CD4-positive, alpha-beta T cell (primary cell): ENCODE measurements around the gene CHMP3. TPM values are rescaled to one million over a fixed set of nuclear protein-coding genes. Genes with fewer than 3 reads are reported as not detected.

Experiments used
- ATAC-seq: fragments of 200-7000 bp; cut with Tn5 transposase; one replicate; pipeline ENCODE4 v1.10.0; 2022; ENCODE audit warnings: mild to moderate bottlenecking; ENCODE audit not compliant: poor library complexity
- CTCF ChIA-PET: fragments of 350-600 bp; sonication (Branson Sonifier 250); formaldehyde crosslinking; loops from one replicate; lab custom pipeline; 2021; ENCODE audit warnings: antibody characterized with exemption, inconsistent platforms; lab: Charles Lee
- POLR2A ChIA-PET: fragments of 350-600 bp; sonication (Branson Sonifier 250); formaldehyde crosslinking; loops from one replicate; lab custom pipeline; 2021; ENCODE audit warnings: antibody characterized with exemption, inconsistent platforms; lab: Charles Lee
- DNase-seq, 14 experiments: peaks; one replicate each; pipeline ENCODE4 v3.0.0-alpha.2; 2013 to 2020; ENCODE audit warnings: mixed read lengths in 2 of 14
- H3K27ac ChIP-seq, 2 donors: one replicate each; pipeline versions ENCODE4 v1.5.1 to v1.7.0; 2013; ENCODE audit warnings: low read length in 2 of 2, low read depth in 1 of 2, mild to moderate bottlenecking in 1 of 2
- H3K27me3 ChIP-seq, 2 experiments: 1 replicate in 1 of 2; 2 replicates in 1 of 2; pipeline versions ENCODE4 v1.6.1 to v1.7.0; 2013; ENCODE audit warnings: low read length in 2 of 2, control low read depth in 1 of 2, mild to moderate bottlenecking in 1 of 2, moderate library complexity in 1 of 2; ENCODE audit not compliant: insufficient read depth in 2 of 2, control insufficient read depth in 1 of 2
- H3K36me3 ChIP-seq: one replicate; pipeline ENCODE4 v1.6.1; 2013; ENCODE audit warnings: low read length, control low read depth; ENCODE audit not compliant: insufficient read depth
- H3K4me1 ChIP-seq: one replicate; pipeline ENCODE4 v1.6.1; 2013; ENCODE audit warnings: low read length, control low read depth; ENCODE audit not compliant: insufficient read depth
- H3K4me3 ChIP-seq: one replicate; pipeline ENCODE4 v1.5.1; 2013; ENCODE audit warnings: mild to moderate bottlenecking, low read length, moderate library complexity
- H3K9me3 ChIP-seq, 2 experiments: 1 replicate in 1 of 2; 2 replicates in 1 of 2; pipeline versions ENCODE4 v1.6.1 to v1.7.0; 2013; ENCODE audit warnings: low read length in 2 of 2, mild to moderate bottlenecking in 2 of 2, control low read depth in 1 of 2, moderate library complexity in 1 of 2; ENCODE audit not compliant: control insufficient read depth in 1 of 2, insufficient read depth in 1 of 2
- H3K27ac Mint-ChIP-seq: one replicate; pipeline ENCODE4 v1.8.0; 2020; ENCODE audit warnings: mixed read lengths
- H3K27me3 Mint-ChIP-seq: one replicate; pipeline ENCODE4 v1.8.0; 2021; ENCODE audit warnings: mixed read lengths
- H3K36me3 Mint-ChIP-seq: one replicate; pipeline ENCODE4 v1.8.0; 2021; ENCODE audit warnings: low read depth, mixed read lengths
- H3K4me1 Mint-ChIP-seq: one replicate; pipeline ENCODE4 v1.8.0; 2021; ENCODE audit warnings: low read depth, mixed read lengths
- H3K4me3 Mint-ChIP-seq: one replicate; pipeline ENCODE4 v1.8.0; 2020; ENCODE audit warnings: mild to moderate bottlenecking, mixed read lengths
- H3K9me3 Mint-ChIP-seq: one replicate; pipeline ENCODE4 v1.8.0; 2020; ENCODE audit warnings: mixed read lengths
- CTCF ChIP-seq: fragments of 200-600 bp; IDR thresholded peaks from one replicate; pipeline ENCODE4 v1.8.0; 2022; ENCODE audit warnings: antibody characterized with exemption, mild to moderate bottlenecking
- intact Hi-C, 2 experiments: fragments of 100-400 bp; cut with DNase I in 1 of 2; cut with micrococcal nuclease in 1 of 2; formaldehyde crosslinking; loops; one replicate each; pipeline versions ENCODE4 v1.15.1 to v1.9.0; 2023 to 2025; cut with DNase I, micrococcal nuclease
- total RNA-seq, 174 experiments: library from RNA in 2 of 174; stranded (reverse) in 2 of 174; gene quantifications; one replicate each; pipeline ENCODE4 v1.2.3 and lab custom pipeline; 2021 to 2026

CHMP3 gene
- total RNA-seq, 2 experiments from 2014 or later = 61.7 to 65.3 TPM

- POLR2A ChIA-PET = interaction anchor here (0.6 to 4.9 kb wide), 11 partner anchors 9 to 247 kb away, joined by 3 to 66 read pairs (median 4); partner anchors contain the start of gene KDM3A
- Mint-ChIP-seq H3K27me3 (no peaks in the 10 kb centered on the region), H3K9me3 (no peaks in the 10 kb centered on the region), H3K36me3 (peaks cover 97% of the 10 kb centered on the region), H3K27ac (peak overlapping the region; percentile 90), H3K4me3 (peak overlapping the region; percentile 80), H3K4me1 (peaks cover 76% of the 10 kb centered on the region)
- Histone ChIP-seq H3K4me3 (peak overlapping the region; percentile 19), H3K4me1 (peaks cover 10% of the 10 kb centered on the region), H3K27me3 (no peaks in the 10 kb centered on the region), H3K27ac (peak overlapping the region; percentile 21 to 62), H3K36me3 (peaks cover 88% of the 10 kb centered on the region), H3K9me3 (no peaks in the 10 kb centered on the region)
- ATAC-seq (peak; percentile 76), DNase-seq (peak in 6 of 14 experiments; percentile 5 to 54 (median 30))
- CTCF ChIA-PET = interaction anchor here (0.6 to 1.4 kb wide), 3 partner anchors 8 to 154 kb away, joined by 3 read pairs; no protein-coding TSS in a partner anchor
- no peak for TF ChIP-seq CTCF
- intact Hi-C loops = no loop called here
These were observed 94.8 kb downstream of the CHMP3 start for GRCh38 chr2:86468162-86469033.

DNA sequence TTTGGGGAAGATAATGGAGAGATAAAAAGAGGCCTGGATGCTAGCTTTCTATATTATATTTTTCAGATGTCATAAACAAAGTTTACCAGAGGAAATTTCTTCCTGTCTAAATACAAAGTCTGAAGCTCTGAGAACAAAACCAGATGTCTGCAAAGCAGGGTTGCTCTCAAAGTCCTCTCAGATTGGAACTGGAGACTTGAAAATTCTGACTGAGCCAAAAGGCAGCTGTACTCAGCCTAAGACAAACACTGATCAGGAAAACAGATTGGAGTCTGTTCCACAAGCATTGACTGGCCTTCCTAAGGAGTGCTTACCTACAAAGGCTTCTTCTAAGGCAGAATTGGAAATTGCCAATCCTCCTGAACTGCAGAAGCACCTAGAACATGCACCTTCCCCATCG, 96.9 kb downstream of the CHMP3 start:
- H3K4me1 ChIP-seq = peaks cover 10% of the 10 kb centered on the region
- Mint-ChIP-seq H3K27me3 (no peaks in the 10 kb centered on the region), H3K4me3 (no peak overlapping the region), H3K4me1 (peaks cover 72% of the 10 kb centered on the region), H3K36me3 (peaks cover 97% of the 10 kb centered on the region), H3K9me3 (no peaks in the 10 kb centered on the region), H3K27ac (peak overlapping the region; percentile 90)
- POLR2A ChIA-PET = interaction anchor here (0.8 to 4.9 kb wide), 3 partner anchors 24 to 44 kb away, joined by 3 to 66 read pairs (median 3); partner anchors contain the start of gene KDM3A
- no peaks in the 10 kb centered on the region for H3K9me3 ChIP-seq
- DNase-seq (no peak), ATAC-seq (no peak)
- intact Hi-C loops = no loop called here
- CTCF ChIA-PET = interaction anchor here (0.7 to 0.9 kb wide), 2 partner anchors 11 to 94 kb away, joined by 3 to 4 read pairs; no protein-coding TSS in a partner anchor
- H3K4me3 ChIP-seq = no peak overlapping the region
- H3K27me3 ChIP-seq = no peaks in the 10 kb centered on the region
- TF ChIP-seq CTCF = no peak
- H3K27ac ChIP-seq = no peak overlapping the region
- peaks cover 85% of the 10 kb centered on the region for H3K36me3 ChIP-seq

DNA sequence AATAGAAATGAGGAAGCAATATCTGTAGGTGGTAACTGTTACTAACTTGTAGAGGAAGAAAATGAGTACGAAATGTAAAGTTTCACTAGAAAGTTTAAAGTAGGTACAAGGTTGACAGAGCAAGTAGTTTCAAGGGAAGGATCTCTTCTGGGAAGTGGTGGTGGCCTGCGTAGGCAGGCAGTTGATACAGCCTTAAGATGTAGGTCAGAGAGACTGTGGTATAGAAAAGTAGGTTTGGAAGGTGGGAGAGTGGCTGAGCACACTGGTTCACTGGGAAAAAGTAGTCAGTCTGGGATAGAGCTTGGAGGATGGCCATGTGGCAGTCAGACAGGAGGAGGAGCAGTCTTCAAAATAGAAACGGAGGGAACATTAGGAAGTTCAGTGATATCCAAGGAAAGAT, 98.6 kb downstream of the CHMP3 start:
- H3K27me3 ChIP-seq = no peaks in the 10 kb centered on the region
- H3K4me1 ChIP-seq = peaks cover 7% of the 10 kb centered on the region
- ChIA-PET CTCF (no interaction called here), POLR2A (no interaction called here)
- no peaks in the 10 kb centered on the region for H3K9me3 ChIP-seq
- no peak for TF ChIP-seq CTCF
- DNase-seq (no peak), ATAC-seq (no peak)
- intact Hi-C loops = no loop called here
- Mint-ChIP-seq H3K4me3 (no peak overlapping the region), H3K4me1 (peaks cover 82% of the 10 kb centered on the region), H3K9me3 (no peaks in the 10 kb centered on the region), H3K27me3 (no peaks in the 10 kb centered on the region), H3K36me3 (peaks cover 100% of the 10 kb centered on the region), H3K27ac (peak overlapping the region; percentile 52)
- no peak overlapping the region for H3K27ac ChIP-seq
- H3K4me3 ChIP-seq = no peak overlapping the region
- peaks cover 85% of the 10 kb centered on the region for H3K36me3 ChIP-seq
